Activated naive CD8-positive, alpha-beta T cell (primary cell): Measurements from ENCODE around the gene CCDC97.

Source experiments
- H3K27ac Mint-ChIP-seq: one replicate; pipeline ENCODE4 v1.8.0; 2021; ENCODE audit warnings: mixed read lengths
- H3K27me3 Mint-ChIP-seq: one replicate; pipeline ENCODE4 v1.8.0; 2021; ENCODE audit warnings: mixed read lengths
- H3K36me3 Mint-ChIP-seq: one replicate; pipeline ENCODE4 v1.8.0; 2021; ENCODE audit warnings: mixed read lengths
- H3K4me1 Mint-ChIP-seq: one replicate; pipeline ENCODE4 v1.8.0; 2021; ENCODE audit warnings: low read depth, mixed read lengths
- H3K4me3 Mint-ChIP-seq: one replicate; pipeline ENCODE4 v1.8.0; 2021; ENCODE audit warnings: mild to moderate bottlenecking, mixed read lengths
- H3K9me3 Mint-ChIP-seq: one replicate; pipeline ENCODE4 v1.8.0; 2021; ENCODE audit warnings: low read depth, mixed read lengths

Gene CCDC97

DNA sequence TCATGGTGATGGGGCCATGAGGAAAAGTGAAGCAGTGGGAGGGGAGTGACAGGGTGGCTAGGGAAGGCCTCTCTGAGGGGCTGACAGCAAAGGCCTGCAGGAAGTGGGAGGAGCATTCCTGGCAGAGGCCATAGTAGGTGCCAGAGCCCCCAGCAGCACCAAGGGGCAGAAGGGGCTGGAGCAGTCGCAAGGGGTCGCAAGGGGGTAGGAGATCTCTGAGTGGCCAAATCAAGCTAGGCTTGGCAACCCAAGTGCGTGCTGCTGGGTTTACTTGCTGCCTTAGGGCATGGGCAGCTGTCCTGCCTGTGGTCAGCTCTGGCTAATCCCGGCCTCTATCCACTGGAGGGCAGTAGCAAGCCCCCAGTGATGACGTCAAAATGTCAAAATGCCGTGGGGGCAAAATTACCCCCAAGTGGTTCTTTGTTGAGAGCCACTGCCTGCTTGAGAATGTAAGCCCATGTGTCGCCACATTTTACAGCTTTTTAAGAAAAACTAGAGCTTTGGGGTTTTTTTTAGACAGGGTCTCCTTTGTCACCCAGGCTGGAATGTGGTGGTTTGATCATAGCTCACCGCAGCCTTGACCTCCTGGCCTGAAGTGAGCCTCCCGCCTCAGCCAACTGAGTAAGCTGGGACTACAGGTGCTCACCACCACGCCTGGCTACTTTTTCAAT is 11.8 kb downstream of the CCDC97 start:
- peaks cover 7% of the 10 kb centered on the region for H3K36me3 Mint-ChIP-seq
- no peak overlapping the region for H3K4me3 Mint-ChIP-seq
- H3K27me3 Mint-ChIP-seq = no peaks in the 10 kb centered on the region
- peaks cover 43% of the 10 kb centered on the region for H3K4me1 Mint-ChIP-seq
- H3K27ac Mint-ChIP-seq = peak overlapping the region; percentile 46
- no peaks in the 10 kb centered on the region for H3K9me3 Mint-ChIP-seq

DNA sequence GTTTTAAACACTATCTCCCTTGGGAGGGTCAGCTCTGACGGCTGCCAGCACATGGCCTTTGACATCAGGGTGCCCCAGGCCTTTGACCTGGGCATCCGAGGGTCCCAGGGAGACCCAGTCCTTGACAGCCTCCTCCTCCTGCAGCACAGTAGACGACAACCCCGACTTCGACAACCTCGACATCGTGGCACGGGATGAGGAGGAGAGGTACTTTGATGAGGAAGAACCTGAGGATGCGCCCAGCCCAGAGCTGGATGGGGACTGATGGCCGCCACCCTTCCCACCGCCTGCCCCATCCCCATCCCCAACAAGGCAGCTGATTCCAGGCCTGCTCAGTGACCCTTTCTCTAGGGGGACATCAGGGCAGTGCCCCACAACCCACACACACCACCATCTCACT is 12.5 kb downstream of the CCDC97 start:
- peak overlapping the region; percentile 75 for H3K27ac Mint-ChIP-seq
- no peaks in the 10 kb centered on the region for H3K27me3 Mint-ChIP-seq
- no peak overlapping the region for H3K4me3 Mint-ChIP-seq
- peaks cover 44% of the 10 kb centered on the region for H3K4me1 Mint-ChIP-seq
- peaks cover 6% of the 10 kb centered on the region for H3K36me3 Mint-ChIP-seq
- no peaks in the 10 kb centered on the region for H3K9me3 Mint-ChIP-seq

DNA sequence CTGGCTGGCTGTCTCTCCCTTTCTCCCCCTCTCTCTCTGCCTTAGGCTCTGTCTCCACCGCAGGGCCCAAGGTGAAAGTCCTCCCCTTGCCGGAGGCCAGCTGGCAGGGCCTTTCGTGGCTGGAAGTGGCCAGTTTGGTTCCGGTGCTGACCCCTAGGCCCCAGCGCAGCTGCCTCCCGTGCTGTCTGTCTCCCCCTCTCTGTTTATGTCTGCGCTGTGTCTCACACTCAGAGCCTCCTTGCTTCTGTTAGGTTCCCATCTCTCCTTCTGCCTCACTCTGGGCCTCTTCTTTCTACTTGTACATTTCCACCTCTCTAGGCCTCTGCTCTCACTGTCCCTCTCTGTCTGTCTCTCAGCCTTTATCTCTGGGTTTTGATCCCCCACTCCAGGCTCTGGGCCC is 13.1 kb downstream of the CCDC97 start:
- no peak overlapping the region for H3K4me3 Mint-ChIP-seq
- peak overlapping the region; percentile 75 for H3K27ac Mint-ChIP-seq
- H3K4me1 Mint-ChIP-seq = peaks cover 47% of the 10 kb centered on the region
- no peaks in the 10 kb centered on the region for H3K9me3 Mint-ChIP-seq
- H3K36me3 Mint-ChIP-seq = peaks cover 9% of the 10 kb centered on the region
- H3K27me3 Mint-ChIP-seq = no peaks in the 10 kb centered on the region

DNA sequence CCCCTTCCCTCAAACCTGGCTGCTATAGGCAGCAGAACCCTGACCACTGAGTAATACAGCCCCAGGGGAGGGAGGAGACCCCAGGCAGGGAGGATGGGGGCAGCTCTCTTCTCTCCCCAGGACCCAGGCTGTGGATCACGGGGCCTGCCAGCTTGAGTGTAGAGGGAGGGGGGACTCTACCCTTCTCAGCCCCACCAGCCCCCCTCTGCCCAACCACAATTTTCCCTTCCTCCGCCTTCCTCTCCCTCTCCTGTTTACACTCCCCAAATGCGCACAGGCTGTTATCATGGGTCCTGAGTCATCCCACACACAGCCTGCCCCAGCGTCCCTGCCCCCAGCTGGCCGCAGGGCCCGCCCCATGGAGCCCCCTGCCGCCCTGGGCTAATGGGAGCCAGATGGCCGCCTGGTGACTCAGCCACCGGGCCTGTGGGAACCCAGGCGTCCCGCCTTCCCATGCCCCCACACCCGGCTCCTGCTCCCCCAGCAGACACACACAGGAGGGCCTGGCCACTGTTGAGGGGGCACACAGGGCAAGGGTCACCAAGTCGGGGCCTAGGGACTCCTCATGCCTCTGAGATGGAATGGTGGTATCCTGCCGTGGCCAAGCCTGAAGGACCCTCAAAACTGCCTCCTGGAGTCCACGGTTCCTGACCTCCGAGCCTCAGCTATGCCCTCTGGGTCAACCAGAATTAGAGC is 13.6 kb downstream of the CCDC97 start:
- H3K27ac Mint-ChIP-seq = peak overlapping the region; percentile 96
- no peak overlapping the region for H3K4me3 Mint-ChIP-seq
- H3K4me1 Mint-ChIP-seq = peaks cover 53% of the 10 kb centered on the region
- H3K27me3 Mint-ChIP-seq = no peaks in the 10 kb centered on the region
- no peaks in the 10 kb centered on the region for H3K9me3 Mint-ChIP-seq
- H3K36me3 Mint-ChIP-seq = peaks cover 10% of the 10 kb centered on the region

DNA sequence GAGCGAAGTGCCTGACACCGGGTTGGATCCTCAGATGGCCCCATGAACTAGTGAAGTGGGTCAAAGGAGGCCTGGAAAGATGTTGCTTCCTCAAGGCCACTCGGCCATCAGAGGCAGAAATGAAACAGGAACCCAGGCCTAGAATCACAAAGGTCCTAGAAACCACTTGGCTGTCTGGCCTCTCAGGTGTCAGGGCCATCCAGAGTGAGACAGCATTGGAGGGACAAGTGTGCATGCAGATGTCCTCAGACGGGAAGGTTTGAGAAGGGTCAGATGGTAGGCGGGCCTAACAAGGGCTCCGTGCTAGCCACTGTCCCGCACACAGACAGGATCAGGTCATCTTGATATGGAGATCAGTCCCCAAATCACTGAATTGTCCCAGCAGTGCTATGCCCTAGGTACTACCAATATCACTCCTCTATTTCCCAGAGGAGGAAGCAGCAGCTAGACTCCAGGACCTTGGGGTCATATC is 14.3 kb downstream of the CCDC97 start:
- Mint-ChIP-seq H3K27ac (peak overlapping the region; percentile 96), H3K36me3 (peaks cover 10% of the 10 kb centered on the region), H3K9me3 (no peaks in the 10 kb centered on the region), H3K4me3 (peak overlapping the region; percentile 63), H3K27me3 (no peaks in the 10 kb centered on the region), H3K4me1 (peaks cover 60% of the 10 kb centered on the region)

DNA sequence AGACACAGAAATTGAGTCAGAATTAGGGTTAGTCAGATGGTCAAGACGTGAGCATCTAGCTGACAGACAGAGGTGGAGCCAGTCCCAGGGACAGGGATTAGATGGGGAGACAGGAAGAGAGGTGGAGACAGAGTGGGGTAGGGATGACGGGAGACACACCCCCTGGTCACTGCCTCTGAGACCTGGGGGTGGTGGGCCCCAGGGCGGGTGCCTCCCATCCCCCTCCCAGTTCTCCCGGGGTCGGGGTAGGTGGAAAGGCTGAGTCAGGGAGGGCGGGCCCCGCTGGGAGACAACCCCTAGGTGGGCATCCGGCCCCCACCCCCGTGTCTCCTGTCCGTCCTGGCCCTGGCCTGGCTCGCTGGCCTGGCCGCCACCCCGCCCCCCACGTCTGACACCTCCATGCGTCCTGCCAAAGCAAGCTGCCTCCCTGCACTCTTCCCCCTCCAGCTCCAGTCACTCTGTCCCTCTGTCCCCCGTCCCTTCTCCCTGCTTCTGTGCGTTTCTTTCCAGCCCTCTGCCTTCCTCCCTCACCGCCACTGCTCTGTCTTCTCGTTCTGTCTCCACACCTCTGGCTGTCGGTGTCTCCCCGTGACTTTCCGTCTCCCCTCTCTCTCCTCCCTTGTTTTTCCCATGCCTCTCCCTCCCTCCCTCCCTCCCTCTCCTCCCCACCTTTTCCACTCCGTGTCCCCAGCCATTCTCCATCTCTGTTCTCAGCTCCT is 15.1 kb downstream of the CCDC97 start:
- no peaks in the 10 kb centered on the region for H3K27me3 Mint-ChIP-seq
- peak overlapping the region; percentile 63 for H3K4me3 Mint-ChIP-seq
- no peaks in the 10 kb centered on the region for H3K9me3 Mint-ChIP-seq
- H3K27ac Mint-ChIP-seq = peak overlapping the region; percentile 96
- H3K4me1 Mint-ChIP-seq = peaks cover 60% of the 10 kb centered on the region
- peaks cover 10% of the 10 kb centered on the region for H3K36me3 Mint-ChIP-seq

DNA sequence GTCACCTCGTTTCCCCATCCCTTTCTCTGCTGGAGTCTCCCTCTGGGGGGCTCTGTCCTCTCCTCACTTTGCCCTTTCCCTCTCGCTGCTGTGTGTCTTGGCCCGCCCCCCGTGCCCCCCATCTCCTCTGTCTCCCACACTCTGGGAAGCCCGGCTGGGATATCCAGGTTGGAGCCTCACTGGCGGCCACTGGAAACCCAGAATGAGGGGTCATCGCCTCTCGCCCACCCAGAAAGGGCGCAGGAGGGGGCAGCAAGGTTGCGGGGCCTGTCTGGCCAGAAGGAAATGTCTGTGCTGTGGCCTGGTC is 15.6 kb downstream of the CCDC97 start:
- Mint-ChIP-seq H3K9me3 (no peaks in the 10 kb centered on the region), H3K27ac (no peak overlapping the region), H3K4me3 (no peak overlapping the region), H3K36me3 (peaks cover 13% of the 10 kb centered on the region), H3K27me3 (no peaks in the 10 kb centered on the region), H3K4me1 (peaks cover 64% of the 10 kb centered on the region)

DNA sequence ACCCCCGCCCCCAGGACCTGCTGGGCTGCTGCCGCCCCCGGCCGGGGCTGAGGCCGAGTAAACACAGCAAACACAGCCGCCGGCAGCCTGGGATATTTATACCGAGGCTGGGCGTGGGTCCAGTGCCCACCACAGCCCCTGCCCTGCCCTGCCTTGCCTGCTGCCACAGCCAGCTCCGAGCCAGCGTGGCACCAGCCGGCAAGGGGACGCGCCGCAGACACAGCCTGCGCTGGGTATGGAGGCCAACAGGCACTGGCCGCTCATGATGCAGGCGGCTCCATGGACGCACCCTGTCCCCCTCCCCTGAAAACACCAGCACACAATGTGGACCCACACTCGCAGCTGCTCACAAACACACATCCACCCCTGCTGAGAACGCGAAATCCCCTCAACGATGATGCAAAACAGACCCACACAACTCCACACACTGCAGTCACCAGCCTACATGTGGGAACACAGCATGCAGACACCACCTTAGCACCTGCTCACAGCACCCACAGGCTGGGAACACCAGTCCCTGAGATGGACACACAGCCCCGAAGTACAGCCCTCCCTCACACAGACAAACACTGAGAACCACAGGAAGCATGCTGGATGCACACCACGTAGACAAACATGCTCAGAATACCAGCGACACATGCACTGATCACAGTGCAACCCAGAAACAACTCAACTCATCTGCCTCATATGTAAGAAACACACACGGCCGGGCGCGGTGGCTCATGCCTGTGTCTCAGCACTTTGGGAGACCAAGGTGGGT is 16.2 kb downstream of the CCDC97 start:
- H3K4me3 Mint-ChIP-seq = peak overlapping the region; percentile 68
- H3K36me3 Mint-ChIP-seq = peaks cover 13% of the 10 kb centered on the region
- peak overlapping the region; percentile 97 for H3K27ac Mint-ChIP-seq
- H3K4me1 Mint-ChIP-seq = peaks cover 65% of the 10 kb centered on the region
- no peaks in the 10 kb centered on the region for H3K27me3 Mint-ChIP-seq
- no peaks in the 10 kb centered on the region for H3K9me3 Mint-ChIP-seq

DNA sequence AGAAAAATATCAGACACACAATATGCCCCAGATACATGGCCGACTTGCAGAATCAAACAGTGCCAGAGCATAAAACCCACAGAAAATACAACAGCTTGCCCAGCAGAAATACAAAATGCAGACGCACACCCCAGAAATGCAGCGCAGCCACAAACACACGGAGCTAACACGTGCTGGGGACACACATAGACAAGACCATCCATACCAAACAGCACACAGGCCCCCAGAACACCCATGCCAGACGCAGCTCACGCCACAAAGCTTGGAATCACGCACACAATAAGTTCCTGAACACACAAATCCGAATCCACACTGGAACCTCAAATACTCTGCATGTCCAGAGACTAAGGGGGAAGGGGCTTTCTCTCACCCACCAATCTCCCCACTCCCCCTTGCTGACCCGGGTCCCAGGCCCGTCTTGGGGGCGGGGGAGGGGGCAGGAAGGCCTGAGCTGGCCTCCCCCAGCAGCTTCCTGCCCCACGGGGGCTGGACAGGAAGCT is 17.2 kb downstream of the CCDC97 start:
- peaks cover 16% of the 10 kb centered on the region for H3K36me3 Mint-ChIP-seq
- peak overlapping the region; percentile 97 for H3K27ac Mint-ChIP-seq
- no peaks in the 10 kb centered on the region for H3K9me3 Mint-ChIP-seq
- peaks cover 70% of the 10 kb centered on the region for H3K4me1 Mint-ChIP-seq
- peak overlapping the region; percentile 68 for H3K4me3 Mint-ChIP-seq
- no peaks in the 10 kb centered on the region for H3K27me3 Mint-ChIP-seq

DNA sequence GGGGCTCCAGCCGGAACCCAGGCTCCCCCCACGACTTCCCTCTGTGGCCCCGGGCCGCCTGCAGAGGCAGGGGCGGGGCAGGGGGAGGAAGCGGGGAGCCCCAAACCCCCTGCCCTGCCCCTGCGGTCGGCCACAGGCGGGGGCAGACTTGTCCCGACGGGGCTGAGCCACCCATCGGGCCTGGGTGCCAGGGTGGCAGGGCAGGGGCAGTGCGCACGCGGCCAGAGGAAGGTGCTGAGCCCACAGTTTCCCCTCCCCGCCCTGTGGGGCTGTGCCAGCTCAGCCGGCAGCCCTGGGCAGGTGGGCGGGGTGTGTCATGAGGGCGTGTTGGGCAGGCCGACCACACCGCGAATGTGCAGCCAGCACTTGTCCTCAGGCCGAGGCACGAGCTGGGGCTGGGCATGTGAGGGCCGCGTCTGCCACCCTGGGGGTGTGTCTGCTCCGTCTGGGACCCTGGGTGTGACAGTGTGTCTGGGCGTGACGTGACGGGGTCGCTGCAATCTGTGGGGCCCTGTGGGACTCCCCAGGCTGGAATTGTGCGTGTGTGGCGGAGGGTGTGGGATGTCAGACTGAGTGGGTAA is 17.7 kb downstream of the CCDC97 start:
- H3K9me3 Mint-ChIP-seq = no peaks in the 10 kb centered on the region
- H3K4me3 Mint-ChIP-seq = peak overlapping the region; percentile 83
- H3K27ac Mint-ChIP-seq = peak overlapping the region; percentile 98
- H3K4me1 Mint-ChIP-seq = peaks cover 71% of the 10 kb centered on the region
- H3K36me3 Mint-ChIP-seq = peaks cover 19% of the 10 kb centered on the region
- no peaks in the 10 kb centered on the region for H3K27me3 Mint-ChIP-seq

DNA sequence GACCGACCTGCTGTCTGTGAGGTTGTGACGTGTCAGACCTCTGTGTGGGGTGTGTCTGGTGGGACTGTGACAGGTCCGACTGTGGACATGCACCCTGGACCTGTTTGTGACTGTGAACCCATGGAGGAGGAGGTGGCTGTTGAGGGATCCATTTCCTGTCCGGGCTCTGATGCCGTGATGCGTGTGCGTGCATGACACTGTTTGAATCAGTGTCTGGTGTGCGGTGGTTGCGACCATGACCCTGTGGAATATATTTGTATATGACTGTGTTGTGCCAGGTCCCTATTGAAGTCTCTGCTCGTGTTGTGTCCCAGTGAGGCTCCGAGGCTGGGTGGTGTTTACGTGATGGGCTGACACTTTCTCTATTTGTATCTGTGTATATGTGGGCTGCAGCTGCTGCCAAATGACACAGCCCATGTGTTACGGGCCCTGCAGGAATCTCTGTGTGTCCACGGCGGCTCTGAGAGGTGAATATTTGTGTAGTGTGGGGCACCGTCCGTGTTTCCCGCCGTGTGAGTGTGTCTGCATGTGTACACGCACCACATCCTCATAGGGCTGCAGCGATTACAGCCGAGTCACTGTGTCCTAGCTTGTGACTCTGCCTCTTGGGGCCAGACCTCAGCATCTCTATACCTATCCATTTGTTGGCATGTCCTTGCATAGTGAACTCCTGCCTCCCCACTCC is 18.3 kb downstream of the CCDC97 start:
- Mint-ChIP-seq H3K4me1 (peaks cover 67% of the 10 kb centered on the region), H3K27me3 (no peaks in the 10 kb centered on the region), H3K9me3 (no peaks in the 10 kb centered on the region), H3K36me3 (peaks cover 19% of the 10 kb centered on the region), H3K27ac (peak overlapping the region; percentile 98), H3K4me3 (peak overlapping the region; percentile 83)

DNA sequence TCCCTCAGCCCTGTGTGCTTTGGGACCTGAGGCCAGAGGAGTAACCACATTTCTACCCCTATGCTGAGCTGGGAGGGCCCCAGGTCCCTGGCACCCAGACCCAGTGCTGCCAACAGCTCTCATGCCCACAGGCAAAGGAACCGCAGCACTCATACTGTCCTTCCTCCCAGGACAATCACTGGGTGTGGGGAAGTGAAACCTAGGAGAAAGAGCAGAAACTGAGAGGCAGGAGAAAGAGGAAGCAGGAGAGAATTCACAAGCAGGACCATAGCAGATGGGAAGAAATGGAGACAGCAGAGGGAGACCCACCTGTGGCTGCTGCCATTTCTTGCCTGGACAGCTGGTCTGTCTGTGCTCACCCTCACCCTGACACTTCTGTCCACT is 18.9 kb downstream of the CCDC97 start:
- peaks cover 68% of the 10 kb centered on the region for H3K4me1 Mint-ChIP-seq
- H3K27ac Mint-ChIP-seq = peak overlapping the region; percentile 98
- H3K36me3 Mint-ChIP-seq = peaks cover 19% of the 10 kb centered on the region
- H3K27me3 Mint-ChIP-seq = no peaks in the 10 kb centered on the region
- no peaks in the 10 kb centered on the region for H3K9me3 Mint-ChIP-seq
- peak overlapping the region; percentile 83 for H3K4me3 Mint-ChIP-seq

DNA sequence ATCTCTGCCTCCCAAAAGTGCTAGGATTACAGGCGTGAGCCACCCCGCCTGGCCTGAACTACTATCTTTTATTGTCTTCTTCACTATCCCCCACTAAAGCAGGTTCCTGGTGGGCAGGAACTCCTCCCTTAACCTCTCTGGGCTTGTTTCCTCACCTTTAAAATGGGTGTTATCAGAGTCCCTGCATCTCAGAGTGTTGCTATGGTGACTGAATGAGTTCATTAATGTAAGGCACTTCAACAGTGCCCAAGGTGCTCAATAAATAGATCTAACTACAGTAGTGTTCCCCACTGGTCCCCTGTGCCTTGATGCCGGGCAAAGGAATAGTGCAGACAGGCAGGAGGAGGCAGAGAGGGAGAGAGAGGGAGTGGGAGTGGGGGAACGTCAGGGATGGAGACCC is 20.5 kb downstream of the CCDC97 start:
- no peaks in the 10 kb centered on the region for H3K9me3 Mint-ChIP-seq
- H3K4me1 Mint-ChIP-seq = peaks cover 57% of the 10 kb centered on the region
- H3K36me3 Mint-ChIP-seq = peaks cover 19% of the 10 kb centered on the region
- H3K4me3 Mint-ChIP-seq = peak overlapping the region; percentile 55
- no peaks in the 10 kb centered on the region for H3K27me3 Mint-ChIP-seq
- peak overlapping the region; percentile 37 for H3K27ac Mint-ChIP-seq
